Parathyroid adenoma (tissue), 2 donors: ENCODE measurements around the gene TBCD.

Experiments used
- H2AFZ ChIP-seq: fragments of 300-600 bp; sonication (generic); one replicate; pipeline ENCODE4 v1.7.0; 2017; ENCODE audit warnings: antibody characterized with exemption, mild to moderate bottlenecking
- H3K27ac ChIP-seq: fragments of 300-600 bp; sonication (generic); one replicate; pipeline ENCODE4 v1.7.0; 2017
- H3K27me3 ChIP-seq: fragments of 300-600 bp; sonication (generic); one replicate; pipeline ENCODE4 v1.7.0; 2017; ENCODE audit warnings: low read length; ENCODE audit not compliant: control insufficient read depth, insufficient read depth
- H3K36me3 ChIP-seq: fragments of 300-600 bp; sonication (generic); one replicate; pipeline ENCODE4 v1.7.0; 2017; ENCODE audit warnings: low read length; ENCODE audit not compliant: control insufficient read depth, insufficient read depth
- H3K4me1 ChIP-seq: fragments of 300-600 bp; sonication (generic); one replicate; pipeline ENCODE4 v1.7.0; 2017; ENCODE audit warnings: control low read depth
- H3K4me2 ChIP-seq: fragments of 300-600 bp; sonication (generic); one replicate; pipeline ENCODE4 v1.7.0; 2017; ENCODE audit warnings: low read length
- H3K4me3 ChIP-seq: fragments of 300-600 bp; sonication (generic); one replicate; pipeline ENCODE4 v1.7.0; 2017; ENCODE audit warnings: low read depth, low read length
- H3K79me2 ChIP-seq: fragments of 300-600 bp; sonication (generic); one replicate; pipeline ENCODE4 v1.7.0; 2017; ENCODE audit warnings: control low read depth
- H3K9ac ChIP-seq: fragments of 300-600 bp; sonication (generic); one replicate; pipeline ENCODE4 v1.7.0; 2017; ENCODE audit warnings: mild to moderate bottlenecking
- H3K9me3 ChIP-seq: fragments of 300-600 bp; sonication (generic); one replicate; pipeline ENCODE4 v1.7.0; 2017; ENCODE audit warnings: low read length; ENCODE audit not compliant: control insufficient read depth
- TF ChIP-seq, protein P1 (sequence below): fragments of 300-600 bp; sonication (generic); IDR thresholded peaks from one replicate; pipeline ENCODE4 v1.7.0; 2017; ENCODE audit warnings: antibody characterized with exemption, mild to moderate bottlenecking
- donor health status: primary hyperparathyroidism.

TBCD gene

DNA sequence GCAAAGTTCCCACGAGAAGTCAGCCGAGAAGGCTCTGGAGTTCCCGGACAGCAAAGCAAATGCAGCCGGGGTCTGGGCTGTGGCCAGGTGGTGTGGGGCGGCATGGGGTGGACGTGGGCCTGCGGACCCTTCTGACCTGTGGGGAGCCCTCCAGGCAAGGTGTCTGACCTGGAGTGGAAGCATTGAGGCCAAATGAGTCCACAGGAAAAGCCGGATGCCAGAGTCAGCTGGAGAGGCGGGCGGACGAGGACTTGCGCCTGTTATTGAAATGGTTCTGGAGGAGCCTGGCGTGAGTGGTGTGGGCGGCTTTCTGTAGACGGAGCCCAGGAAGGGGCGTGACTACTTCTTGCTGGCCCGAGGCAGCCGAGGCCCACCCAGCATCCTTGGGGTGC, 138.5 kb downstream of the TBCD start:
- TF ChIP-seq, protein P1, sequence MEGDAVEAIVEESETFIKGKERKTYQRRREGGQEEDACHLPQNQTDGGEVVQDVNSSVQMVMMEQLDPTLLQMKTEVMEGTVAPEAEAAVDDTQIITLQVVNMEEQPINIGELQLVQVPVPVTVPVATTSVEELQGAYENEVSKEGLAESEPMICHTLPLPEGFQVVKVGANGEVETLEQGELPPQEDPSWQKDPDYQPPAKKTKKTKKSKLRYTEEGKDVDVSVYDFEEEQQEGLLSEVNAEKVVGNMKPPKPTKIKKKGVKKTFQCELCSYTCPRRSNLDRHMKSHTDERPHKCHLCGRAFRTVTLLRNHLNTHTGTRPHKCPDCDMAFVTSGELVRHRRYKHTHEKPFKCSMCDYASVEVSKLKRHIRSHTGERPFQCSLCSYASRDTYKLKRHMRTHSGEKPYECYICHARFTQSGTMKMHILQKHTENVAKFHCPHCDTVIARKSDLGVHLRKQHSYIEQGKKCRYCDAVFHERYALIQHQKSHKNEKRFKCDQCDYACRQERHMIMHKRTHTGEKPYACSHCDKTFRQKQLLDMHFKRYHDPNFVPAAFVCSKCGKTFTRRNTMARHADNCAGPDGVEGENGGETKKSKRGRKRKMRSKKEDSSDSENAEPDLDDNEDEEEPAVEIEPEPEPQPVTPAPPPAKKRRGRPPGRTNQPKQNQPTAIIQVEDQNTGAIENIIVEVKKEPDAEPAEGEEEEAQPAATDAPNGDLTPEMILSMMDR: no peak
- peaks cover 32% of the 10 kb centered on the region for H3K4me1 ChIP-seq
- H2AFZ ChIP-seq: no peak overlapping the region
- peaks cover 10% of the 10 kb centered on the region for H3K79me2 ChIP-seq
- no peak overlapping the region for H3K4me2 ChIP-seq
- no peaks in the 10 kb centered on the region for H3K27me3 ChIP-seq
- no peak overlapping the region for H3K27ac ChIP-seq
- H3K36me3 ChIP-seq: no peaks in the 10 kb centered on the region
- no peak overlapping the region for H3K9ac ChIP-seq
- H3K4me3 ChIP-seq: no peak overlapping the region
- no peaks in the 10 kb centered on the region for H3K9me3 ChIP-seq

DNA sequence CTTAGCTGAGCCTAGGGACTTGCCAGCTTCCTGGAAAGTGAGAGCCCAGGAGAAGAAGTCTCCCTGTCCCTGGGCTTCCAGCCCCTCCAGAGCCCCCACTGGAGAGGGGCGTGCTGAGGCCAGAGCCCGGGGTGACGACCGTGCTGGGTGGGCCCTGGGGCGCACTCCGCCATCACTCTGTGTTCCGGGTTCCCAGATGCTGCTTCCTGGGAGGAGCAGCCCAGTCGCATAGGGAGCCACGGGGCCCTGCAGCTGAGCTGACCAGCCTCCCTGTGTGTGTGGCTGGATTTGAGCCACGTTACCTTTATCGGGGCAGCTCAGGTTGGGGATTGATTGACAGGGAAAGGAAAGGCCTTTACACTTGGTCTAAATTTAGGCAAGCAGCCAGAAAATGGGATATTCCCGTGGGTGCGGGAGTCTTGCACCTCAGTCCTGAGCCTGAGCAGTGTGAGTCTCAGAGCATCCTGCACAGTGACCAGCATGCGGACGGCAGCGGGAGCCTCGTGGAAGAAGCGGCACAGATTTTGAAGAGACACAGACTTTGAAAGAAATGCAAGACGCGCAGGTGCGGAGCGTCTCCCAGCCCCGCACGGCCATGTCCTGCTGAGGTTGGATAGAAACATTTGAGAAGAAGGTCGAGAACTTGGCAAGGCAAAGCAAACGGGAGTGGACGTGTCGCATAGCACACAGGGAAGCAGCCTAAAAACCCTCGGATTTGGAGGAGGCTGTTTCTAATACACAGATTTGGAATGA, 139.2 kb downstream of the TBCD start:
- no peak overlapping the region for H2AFZ ChIP-seq
- peaks cover 11% of the 10 kb centered on the region for H3K79me2 ChIP-seq
- peaks cover 27% of the 10 kb centered on the region for H3K4me1 ChIP-seq
- no peak overlapping the region for H3K4me3 ChIP-seq
- no peak overlapping the region for H3K27ac ChIP-seq
- no peak overlapping the region for H3K4me2 ChIP-seq
- no peak overlapping the region for H3K9ac ChIP-seq
- H3K9me3 ChIP-seq: no peaks in the 10 kb centered on the region
- TF ChIP-seq, protein P1: no peak
- H3K27me3 ChIP-seq: no peaks in the 10 kb centered on the region
- H3K36me3 ChIP-seq: no peaks in the 10 kb centered on the region

DNA sequence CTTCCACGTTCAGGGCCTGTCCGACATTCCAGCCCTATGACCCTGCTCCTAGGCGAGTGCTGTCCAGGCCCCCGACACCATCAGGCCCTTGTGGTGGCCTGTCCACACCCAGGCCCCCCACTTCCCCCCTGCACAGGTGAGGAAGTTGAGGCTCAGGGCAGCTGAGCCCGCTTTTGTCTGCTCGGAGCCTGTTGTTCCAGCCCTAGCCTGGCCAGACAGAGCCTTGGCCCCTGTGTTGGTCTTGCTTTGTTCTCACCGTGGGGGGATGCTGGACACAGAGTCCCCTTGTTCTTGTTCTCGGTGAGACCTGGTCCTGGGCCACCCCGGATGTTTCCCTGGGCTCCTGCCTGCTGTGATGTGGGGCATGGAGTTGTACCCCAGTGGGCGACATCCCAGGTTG, 140.0 kb downstream of the TBCD start:
- peaks cover 25% of the 10 kb centered on the region for H3K4me1 ChIP-seq
- no peak overlapping the region for H3K4me3 ChIP-seq
- H3K79me2 ChIP-seq: peaks cover 11% of the 10 kb centered on the region
- no peaks in the 10 kb centered on the region for H3K36me3 ChIP-seq
- TF ChIP-seq, protein P1: no peak
- no peak overlapping the region for H3K4me2 ChIP-seq
- H3K9ac ChIP-seq: no peak overlapping the region
- no peak overlapping the region for H3K27ac ChIP-seq
- H3K27me3 ChIP-seq: no peaks in the 10 kb centered on the region
- H3K9me3 ChIP-seq: no peaks in the 10 kb centered on the region
- no peak overlapping the region for H2AFZ ChIP-seq

DNA sequence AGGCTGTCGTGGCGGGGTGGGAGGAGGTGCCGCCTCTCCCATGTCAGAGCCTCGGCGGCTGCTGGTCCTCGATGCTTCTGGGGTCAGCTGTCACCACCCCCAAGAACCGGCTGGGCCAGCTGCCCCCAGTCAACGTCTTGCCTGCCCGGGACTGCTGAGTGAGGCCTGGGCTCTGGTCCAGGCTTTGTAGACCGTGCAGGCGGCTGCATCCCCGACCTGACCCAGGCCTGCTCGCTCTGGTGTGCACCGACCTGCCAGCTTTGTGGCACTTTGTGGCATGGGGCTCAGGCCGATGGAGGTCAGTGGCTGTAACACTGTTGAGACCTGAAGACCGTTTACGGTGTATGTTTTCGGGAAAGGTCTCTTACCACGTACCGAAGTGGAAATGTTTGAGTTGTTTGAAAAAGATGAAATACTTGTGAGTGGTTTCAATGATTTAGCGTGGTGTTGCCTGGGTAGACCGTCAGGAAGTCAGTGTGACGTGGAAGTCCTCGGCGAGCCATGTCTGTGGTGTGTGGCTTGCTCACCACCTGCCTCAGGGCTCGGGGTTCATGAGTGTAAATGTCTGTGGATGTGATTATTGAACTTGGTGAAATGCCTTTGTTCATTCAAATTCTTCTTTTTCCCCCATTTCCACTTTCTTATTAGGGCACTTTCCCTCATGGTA, 141.2 kb downstream of the TBCD start:
- H3K27ac ChIP-seq: peak overlapping the region; percentile 60
- peaks cover 25% of the 10 kb centered on the region for H3K4me1 ChIP-seq
- peak overlapping the region; percentile 74 for H2AFZ ChIP-seq
- H3K4me3 ChIP-seq: no peak overlapping the region
- H3K4me2 ChIP-seq: no peak overlapping the region
- no peaks in the 10 kb centered on the region for H3K36me3 ChIP-seq
- no peaks in the 10 kb centered on the region for H3K27me3 ChIP-seq
- no peak overlapping the region for H3K9ac ChIP-seq
- TF ChIP-seq, protein P1: no peak
- H3K9me3 ChIP-seq: no peaks in the 10 kb centered on the region
- H3K79me2 ChIP-seq: peaks cover 15% of the 10 kb centered on the region
